HG03045 (cell line): ENCODE measurements around the gene DGKD.

Experiments
- ATAC-seq: cut with Tn5 transposase; IDR thresholded peaks from one replicate; pipeline ENCODE4 v1.9.1; 2021; ENCODE audit warnings: mild to moderate bottlenecking, moderate library complexity; ENCODE audit not compliant: unreplicated experiment

DGKD gene

GRCh38 chr2:233410196-233410760, 56.0 kb downstream of the DGKD start:
- ATAC-seq = no peak

DNA sequence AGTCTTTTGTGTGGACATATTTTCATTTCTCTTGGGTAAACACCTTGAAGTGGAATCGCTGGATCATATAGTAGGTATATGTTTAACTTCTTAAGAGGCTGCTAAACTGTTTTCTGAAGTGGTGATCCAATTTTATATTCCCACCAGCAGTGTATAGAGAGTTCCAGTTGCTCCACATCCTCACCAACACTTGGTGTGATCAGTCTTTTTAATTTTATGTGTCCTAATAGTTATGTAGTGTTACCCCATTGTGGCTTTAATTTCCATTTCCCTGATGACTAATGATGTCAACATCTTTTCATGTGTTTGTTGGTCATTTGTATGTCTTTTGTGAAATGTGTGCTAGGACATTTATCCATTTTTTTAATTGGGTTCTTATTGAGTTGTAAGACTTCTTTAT, 56.9 kb downstream of the DGKD start:
- no peak for ATAC-seq

- ATAC-seq = no peak
Observed at GRCh38 chr2:233412405-233412804, 58.1 kb downstream of the DGKD start.

GRCh38 chr2:233413046-233413445, 58.8 kb downstream of the DGKD start:
- ATAC-seq = no peak

- no peak for ATAC-seq
Observed at GRCh38 chr2:233413559-233414272, 59.4 kb downstream of the DGKD start.

DNA sequence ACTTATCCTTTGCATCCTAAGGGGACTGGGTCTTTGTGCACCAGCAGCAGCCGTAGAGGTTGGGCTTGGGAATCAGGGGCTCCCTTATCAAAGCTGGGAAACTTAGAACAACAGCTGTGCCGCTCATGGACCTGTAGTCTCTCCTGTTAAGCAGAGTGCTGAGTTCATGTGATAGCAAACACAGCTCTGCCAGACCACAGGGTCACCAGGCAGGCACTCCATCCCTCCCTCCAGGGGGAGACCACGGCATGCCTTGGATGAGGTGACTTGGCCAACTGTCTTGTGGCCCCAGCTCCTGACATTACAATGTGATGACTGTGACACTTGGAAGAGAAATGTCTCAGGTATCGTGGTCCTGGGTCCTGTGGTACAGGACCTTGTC, 60.0 kb downstream of the DGKD start:
- no peak for ATAC-seq

DNA sequence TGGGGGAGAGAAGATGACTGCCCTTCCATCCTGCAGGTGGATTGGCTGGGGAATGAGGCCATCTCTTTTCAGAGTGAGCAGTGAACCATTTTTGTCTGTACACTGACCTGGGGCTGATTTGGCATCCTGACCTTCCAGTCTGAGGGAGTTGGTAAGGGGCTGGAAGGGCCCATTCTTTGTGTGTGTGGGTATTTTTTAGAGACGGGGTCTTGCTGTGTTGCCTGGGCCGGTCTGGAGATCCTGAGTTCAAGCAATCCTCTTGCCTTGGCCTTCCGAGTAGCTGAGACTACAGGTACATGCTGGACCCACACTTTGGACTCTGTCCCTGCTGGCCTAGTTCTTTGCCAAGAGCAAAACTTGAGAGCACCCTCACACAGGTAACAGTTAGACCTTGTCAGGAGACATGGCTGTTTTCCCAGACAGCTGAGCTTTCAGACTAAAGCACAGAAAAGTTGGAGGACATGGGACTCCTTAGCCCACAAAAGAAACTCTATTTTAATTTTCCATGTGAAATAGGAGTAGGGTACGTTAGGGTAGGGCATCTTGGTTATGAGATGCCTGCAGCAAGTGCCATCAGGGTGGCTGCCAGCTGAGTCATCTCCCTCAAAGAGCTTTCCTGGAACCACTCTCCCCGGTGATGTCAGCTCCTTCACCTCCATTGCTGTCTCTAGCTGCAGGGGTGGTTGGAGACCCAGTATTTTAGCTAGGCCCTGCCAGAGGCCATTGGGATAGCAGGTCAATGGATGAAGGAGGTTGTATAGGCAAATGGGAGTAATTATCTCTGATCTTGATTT, 60.7 kb downstream of the DGKD start:
- ATAC-seq = no peak

GRCh38 chr2:233416199-233416598, 61.9 kb downstream of the DGKD start:
- no peak for ATAC-seq

- ATAC-seq = no peak
Observed at GRCh38 chr2:233416706-233417105, 62.4 kb downstream of the DGKD start.

DNA sequence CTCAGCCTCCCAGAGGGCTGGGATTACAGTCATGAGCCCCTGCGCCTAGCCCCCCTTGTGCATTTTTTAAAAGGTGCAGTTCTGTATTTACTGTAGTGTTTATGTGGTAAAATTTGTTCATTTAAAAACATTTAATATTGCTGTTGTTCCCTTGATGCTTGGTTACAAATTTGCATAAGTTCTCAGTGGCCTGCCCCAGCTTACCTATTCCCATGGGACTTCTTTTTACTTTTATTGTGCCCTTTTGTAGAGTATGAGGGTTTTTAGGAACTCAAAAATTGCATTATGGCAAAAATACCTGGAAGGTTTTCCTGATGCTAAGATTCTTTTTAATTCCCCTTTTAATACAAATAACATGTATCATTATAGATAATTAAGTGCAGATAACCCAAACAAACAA, 63.0 kb downstream of the DGKD start:
- ATAC-seq = no peak

DNA sequence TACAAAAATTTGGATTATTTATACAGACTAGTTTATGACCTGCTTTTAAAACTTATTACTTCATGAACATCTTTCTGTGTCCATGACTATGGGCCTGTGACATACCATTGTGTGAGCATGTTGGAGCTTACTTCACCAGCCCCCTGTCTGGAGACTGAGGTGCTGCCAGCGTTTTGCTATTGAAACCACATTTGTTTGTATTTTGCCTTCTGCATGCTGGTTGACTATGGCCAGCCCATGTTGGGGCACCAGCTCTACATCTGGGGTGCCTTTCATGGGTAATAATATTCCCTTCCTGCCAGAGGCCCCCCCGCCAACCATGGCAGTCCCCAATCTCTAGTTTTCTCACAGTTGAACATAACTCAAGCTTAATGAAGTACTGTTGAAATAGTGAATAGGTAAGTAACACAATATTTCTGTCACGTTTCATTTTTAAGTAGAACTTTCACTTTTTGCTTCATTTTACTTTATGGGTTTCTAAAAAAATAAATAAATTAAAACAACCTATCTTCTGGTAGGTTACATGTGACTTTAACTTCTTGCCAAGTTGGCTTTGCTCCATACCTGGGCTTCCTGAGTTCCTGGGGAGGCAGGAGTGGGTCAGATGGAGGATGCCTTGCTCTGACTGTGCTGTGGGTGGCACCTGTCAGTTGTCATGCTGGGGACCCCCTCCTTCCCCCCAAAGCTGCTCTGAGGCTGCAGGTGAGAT, 63.9 kb downstream of the DGKD start:
- no peak for ATAC-seq

DNA sequence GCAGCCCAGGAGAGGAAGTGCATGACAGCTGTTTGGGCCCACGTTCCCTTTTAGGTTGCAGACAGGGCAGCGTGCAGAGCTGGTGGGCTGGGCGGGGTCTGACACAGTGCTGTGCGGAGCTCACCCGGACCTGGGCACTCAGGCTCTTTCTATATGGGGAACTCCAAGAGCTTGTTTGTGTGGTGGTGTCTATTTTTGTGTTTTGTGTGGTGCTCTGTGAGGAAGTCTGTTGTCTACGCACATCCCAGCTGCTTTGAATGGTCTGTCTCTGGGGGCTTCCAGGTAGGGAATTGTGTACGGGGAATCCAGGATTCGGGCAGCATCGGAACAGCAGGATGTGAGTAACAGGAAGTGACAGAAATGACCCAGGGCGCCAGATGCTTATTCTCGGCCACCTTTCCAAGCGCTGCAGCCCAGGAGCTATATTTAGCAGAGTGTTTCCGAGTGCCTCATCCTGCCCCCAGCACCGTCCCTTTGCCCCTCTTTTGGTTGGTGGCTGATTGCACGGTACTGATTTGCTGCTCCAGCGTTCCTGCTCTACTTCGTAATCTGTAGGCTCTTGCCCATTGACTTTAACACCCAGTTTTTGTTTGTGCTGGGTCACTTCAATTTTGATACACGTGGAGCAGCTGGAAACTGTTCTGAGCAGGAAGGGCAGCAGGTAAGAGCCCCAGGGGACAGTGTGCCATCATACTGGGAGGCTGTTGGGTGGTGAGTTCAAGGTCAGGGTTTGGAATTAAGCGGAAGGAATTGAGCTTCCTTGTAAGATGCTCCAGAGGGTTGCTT, 64.7 kb downstream of the DGKD start:
- peak; percentile 49 for ATAC-seq

- peak; percentile 43 for ATAC-seq
Observed at GRCh38 chr2:233419602-233420391, 65.5 kb downstream of the DGKD start.

DNA sequence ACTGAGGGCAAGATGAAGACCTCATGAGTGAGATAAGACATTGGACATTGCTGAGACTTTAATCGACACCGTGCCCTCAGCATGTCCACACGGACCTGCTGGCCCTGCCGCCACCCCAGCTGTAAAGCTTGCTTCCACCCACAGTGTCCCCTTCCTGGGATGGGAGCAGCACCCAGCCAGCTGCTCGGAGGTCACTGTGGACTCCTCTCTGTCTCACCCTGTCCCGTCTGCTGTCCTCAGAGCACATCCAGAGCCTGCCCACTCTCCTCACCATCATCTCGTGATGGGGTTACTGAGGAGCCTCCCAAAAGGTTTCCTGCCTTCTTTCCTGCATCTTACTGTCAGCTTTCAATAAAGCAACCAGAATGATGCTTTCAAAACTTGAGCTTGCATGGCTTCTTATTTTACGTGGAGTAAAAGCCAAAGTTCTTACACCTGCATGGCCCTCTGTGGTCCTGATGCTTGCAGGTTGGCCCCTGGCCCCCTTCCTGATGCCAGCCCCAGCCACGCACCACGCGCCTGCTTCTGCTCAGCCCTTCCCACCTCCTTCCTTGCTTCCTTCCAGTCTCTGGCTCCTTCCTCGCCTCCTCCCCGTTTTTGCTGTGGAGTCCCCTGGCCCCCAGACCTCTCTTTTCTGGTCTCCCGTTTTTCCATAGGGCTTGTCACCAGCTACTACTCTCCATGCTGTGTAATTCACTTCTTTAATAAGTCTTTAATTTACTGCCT, 67.0 kb downstream of the DGKD start:
- no peak for ATAC-seq

DNA sequence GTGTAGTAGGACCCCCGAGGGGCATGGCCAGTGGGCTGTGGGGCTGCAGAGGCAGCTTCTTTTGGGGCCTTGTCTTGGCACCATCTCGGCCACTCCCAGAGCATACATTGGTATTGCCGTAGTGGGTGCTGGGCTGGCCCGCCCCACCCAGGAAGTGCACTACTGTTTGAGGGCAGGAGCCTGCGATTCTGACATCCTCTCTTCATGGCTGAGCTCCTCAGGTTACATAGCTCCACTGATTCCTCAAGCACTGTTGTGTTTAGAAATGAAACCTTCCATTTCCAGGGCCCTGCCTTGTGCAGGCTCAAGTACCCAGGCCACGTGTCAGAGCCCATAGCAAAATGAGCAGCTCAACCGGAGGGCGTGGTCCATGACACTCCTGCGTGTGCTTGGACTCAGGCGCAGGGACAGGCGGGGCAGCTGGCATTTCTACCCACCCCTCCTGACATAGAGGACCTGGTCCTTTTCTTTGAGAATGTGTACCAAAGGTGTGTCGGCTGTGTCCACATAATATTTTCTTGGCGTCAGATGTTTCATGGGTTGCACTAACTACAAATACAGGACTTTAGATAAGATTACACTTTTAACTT, 67.9 kb downstream of the DGKD start:
- no peak for ATAC-seq

DNA sequence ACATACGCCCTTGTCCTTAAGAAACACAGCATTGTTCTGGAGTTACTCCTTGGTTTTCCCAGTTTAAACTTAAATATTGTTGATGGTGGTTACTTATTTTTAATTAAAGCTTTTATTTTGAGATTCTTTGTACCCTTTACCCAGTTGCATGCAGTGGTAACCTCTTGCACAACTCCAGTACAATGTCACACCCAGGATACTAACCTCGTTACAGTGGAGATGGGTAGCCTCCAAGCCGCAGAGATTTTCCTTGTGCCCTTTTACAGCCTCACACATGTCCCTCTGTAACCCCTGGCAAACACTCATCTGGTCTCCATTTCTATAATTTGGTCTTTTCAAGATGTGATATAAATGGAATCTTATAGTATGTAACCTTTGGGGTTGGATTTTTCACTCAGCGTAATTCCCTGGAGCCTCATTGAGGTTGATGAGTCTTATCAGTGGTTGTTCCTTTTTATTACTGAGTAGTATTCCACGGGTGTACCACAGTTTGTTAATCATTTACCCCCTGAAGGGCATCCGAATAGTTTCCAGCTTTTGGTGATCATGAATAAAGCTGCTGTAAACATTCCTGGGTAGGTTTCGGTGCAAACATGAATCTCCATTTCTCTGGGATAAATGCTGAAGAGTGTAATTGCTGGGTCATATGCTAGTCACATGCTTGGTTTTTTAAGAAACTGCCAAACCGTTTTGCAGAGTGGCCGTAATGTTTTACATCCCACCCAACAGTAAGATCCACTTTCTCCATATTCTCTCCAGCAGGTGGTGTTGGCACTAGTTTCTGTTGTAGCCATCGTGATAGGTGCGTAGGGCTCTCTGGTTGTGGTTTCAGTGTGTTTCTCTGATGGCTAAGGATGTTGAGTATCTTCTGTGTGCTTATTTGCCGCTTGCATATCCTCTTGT, 68.6 kb downstream of the DGKD start:
- no peak for ATAC-seq

DNA sequence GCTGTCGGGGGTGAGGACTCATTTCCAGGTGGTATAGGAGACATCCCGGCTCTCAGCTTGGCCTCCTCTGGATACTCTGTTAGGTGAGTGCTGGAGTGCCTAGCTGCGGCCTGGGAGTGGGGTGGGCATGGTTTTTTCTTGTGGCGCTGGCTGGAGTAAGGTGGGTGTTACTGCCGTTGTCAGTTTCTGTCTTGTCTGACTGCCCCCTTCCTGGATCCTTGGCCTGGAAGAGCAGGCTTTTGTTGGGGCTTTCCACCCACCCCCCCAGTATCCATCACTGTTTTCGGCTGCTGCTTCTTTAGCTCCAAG, 69.2 kb downstream of the DGKD start:
- no peak for ATAC-seq
